GM12878 (cell line): ENCODE measurements around the gene CELF2. TPM values are rescaled to one million over a fixed set of nuclear protein-coding genes. Genes with fewer than 3 reads are reported as not detected.

ENCODE experiments used
- ATF7 ChIP-seq: fragments of 450-650 bp; IDR thresholded peaks from 2 replicates; pipeline ENCODE4 v1.6.1; 2016; ENCODE audit warnings: low read depth, mild to moderate bottlenecking
- BMI1 ChIP-seq: fragments of 450-650 bp; IDR thresholded peaks from 2 replicates; pipeline ENCODE4 v1.6.1; 2016; ENCODE audit warnings: mild to moderate bottlenecking, moderate library complexity, borderline replicate concordance
- BRCA1 ChIP-seq: IDR thresholded peaks from 2 replicates; pipeline ENCODE4 v1.6.1; 2011; ENCODE audit warnings: low read depth, low read length, improper control_type of control experiment
- CEBPB ChIP-seq, 2 experiments: fragments of 150-350 bp in 1 of 2; IDR thresholded peaks; 2 replicates each; pipeline ENCODE4 v1.6.1; 2012 to 2014; ENCODE audit warnings: low read depth in 2 of 2, low read length in 2 of 2, borderline replicate concordance in 1 of 2, inconsistent platforms in 1 of 2
- CHD4 ChIP-seq: fragments of 200-600 bp; sonication (generic); IDR thresholded peaks from 2 replicates; pipeline ENCODE4 v1.6.1; 2016; ENCODE audit warnings: mild to moderate bottlenecking
- CTCF ChIP-seq, 3 experiments: IDR thresholded peaks in 2 of 3; conservative IDR thresholded peaks in 1 of 3; 2 replicates each; pipeline ENCODE4 v1.5.1; 2011; ENCODE audit warnings: low read depth in 3 of 3, low read length in 3 of 3, mild to moderate bottlenecking in 3 of 3, control low read depth in 2 of 3, moderate library complexity in 2 of 3, inconsistent platforms in 1 of 3, mixed read lengths in 1 of 3; ENCODE audit not compliant: control insufficient read depth in 2 of 3, insufficient read depth in 1 of 3; ENCODE audit errors: extremely low read depth in 1 of 3
- EGR1 ChIP-seq, 2 experiments: IDR thresholded peaks; 1 replicate in 1 of 2; 2 replicates in 1 of 2; pipeline ENCODE4 v1.6.1; 2011 to 2012; ENCODE audit warnings: low read depth in 2 of 2, low read length in 2 of 2, borderline replicate concordance in 1 of 2, mild to moderate bottlenecking in 1 of 2, moderate library complexity in 1 of 2
- EP300 ChIP-seq, 2 experiments: fragments of 150-350 bp in 1 of 2; IDR thresholded peaks; 2 replicates each; pipeline ENCODE4 v1.6.1; 2011 to 2012; ENCODE audit warnings: low read depth in 2 of 2, low read length in 2 of 2, borderline replicate concordance in 1 of 2, improper control_type of control experiment in 1 of 2, inconsistent platforms in 1 of 2; ENCODE audit not compliant: control insufficient read depth in 1 of 2
- FOXK2 ChIP-seq: fragments of 450-650 bp; IDR thresholded peaks from 2 replicates; pipeline ENCODE4 v1.6.1; 2017; ENCODE audit warnings: mild to moderate bottlenecking, moderate library complexity
- GATAD2B ChIP-seq: fragments of 450-650 bp; conservative IDR thresholded peaks from 2 replicates; pipeline ENCODE4 v1.6.1; 2017; ENCODE audit warnings: low read depth, mild to moderate bottlenecking, moderate library complexity
- HDAC2 ChIP-seq: fragments of 200-600 bp; sonication (generic); IDR thresholded peaks from 2 replicates; pipeline ENCODE4 v1.6.1; 2017
- HDAC6 ChIP-seq: fragments of 200-600 bp; sonication (generic); IDR thresholded peaks from one replicate; pipeline ENCODE4 v1.8.0; 2017; ENCODE audit warnings: antibody characterized with exemption; ENCODE audit not compliant: unreplicated experiment
- HDGF ChIP-seq: fragments of 450-650 bp; IDR thresholded peaks from 2 replicates; pipeline ENCODE4 v1.6.1; 2016; ENCODE audit warnings: antibody characterized with exemption
- KLF5 ChIP-seq: fragments of 450-650 bp; IDR thresholded peaks from 2 replicates; pipeline ENCODE4 v1.6.1; 2014; ENCODE audit warnings: mild to moderate bottlenecking; ENCODE audit not compliant: partially characterized antibody
- MEF2A ChIP-seq: IDR thresholded peaks from 2 replicates; pipeline ENCODE4 v1.6.1; 2011; ENCODE audit warnings: low read depth, mild to moderate bottlenecking, low read length, moderate library complexity; ENCODE audit not compliant: insufficient read depth
- MYC ChIP-seq: IDR thresholded peaks from 2 replicates; pipeline ENCODE4 v1.6.1; 2011; ENCODE audit warnings: mild to moderate bottlenecking, low read length, moderate library complexity, inconsistent platforms; ENCODE audit not compliant: insufficient read depth, insufficient replicate concordance, insufficient read length, severe bottlenecking
- NFYB ChIP-seq: IDR thresholded peaks from 2 replicates; pipeline ENCODE4 v1.6.1; 2011; ENCODE audit warnings: low read depth, mild to moderate bottlenecking, low read length, improper control_type of control experiment, moderate library complexity; ENCODE audit not compliant: insufficient read depth
- PBX3 ChIP-seq: IDR thresholded peaks from 2 replicates; pipeline ENCODE4 v1.6.1; 2011; ENCODE audit warnings: mild to moderate bottlenecking, low read depth, low read length, moderate library complexity; ENCODE audit not compliant: insufficient replicate concordance
- RAD51 ChIP-seq: fragments of 450-650 bp; IDR thresholded peaks from 2 replicates; pipeline ENCODE4 v1.6.1; 2016; ENCODE audit warnings: moderate library complexity, mild to moderate bottlenecking, inconsistent platforms
- REST ChIP-seq: IDR thresholded peaks from 2 replicates; pipeline ENCODE4 v1.6.1; 2012; ENCODE audit warnings: mild to moderate bottlenecking, low read depth, low read length
- SMAD1 ChIP-seq: fragments of 450-650 bp; IDR thresholded peaks from 2 replicates; pipeline ENCODE4 v1.6.1; 2018; ENCODE audit warnings: mild to moderate bottlenecking, low read depth; ENCODE audit not compliant: partially characterized antibody
- SMARCA5 ChIP-seq: fragments of 450-650 bp; IDR thresholded peaks from 2 replicates; pipeline ENCODE4 v1.6.1; 2017; ENCODE audit warnings: mild to moderate bottlenecking
- TCF3 ChIP-seq: IDR thresholded peaks from 2 replicates; pipeline ENCODE4 v1.6.1; 2012; ENCODE audit warnings: low read depth, mild to moderate bottlenecking, low read length, borderline replicate concordance; ENCODE audit not compliant: insufficient read depth
- ZNF384 ChIP-seq: IDR thresholded peaks from 2 replicates; pipeline ENCODE4 v1.6.1; 2012; ENCODE audit warnings: low read depth, mild to moderate bottlenecking, low read length, improper control_type of control experiment, borderline replicate concordance
- ZZZ3 ChIP-seq: IDR thresholded peaks from 2 replicates; pipeline ENCODE4 v1.6.1; 2011; ENCODE audit warnings: low read depth; ENCODE audit not compliant: control insufficient read depth, insufficient read length
- polyA plus RNA-seq, 11 experiments: library from polyadenylated mRNA; depleted of rRNA in 4 of 11; unstranded in 6 of 11; stranded (reverse) in 5 of 11; fragments of >200 nt; fragmentation: Nextera tagmentation in 4 of 11; fragmentation: Illumina TruSeq in 1 of 11; extraction: Ambion mirVana in 4 of 11; extraction: Trizol in 1 of 11; gene quantifications; 1 replicate in 1 of 11; 2 replicates in 10 of 11; pipeline versions ENCODE4 v1.2.1 to v1.2.3, GENCODE V29; 2011 to 2016; ENCODE audit warnings: inconsistent platforms in 2 of 11, missing spikeins in 2 of 11, low read depth in 1 of 11
- total RNA-seq, 4 experiments: library from RNA; depleted of rRNA in 3 of 4; stranded (reverse); fragments of >200 nt in 3 of 4; fragmentation: Illumina TruSeq in 1 of 4; extraction: Trizol in 1 of 4; gene quantifications; 2 replicates each; pipeline versions ENCODE4 v1.2.1 to v1.2.3, GENCODE V29; 2013 to 2021

Gene CELF2
- total and polyA plus RNA-seq, 10 of the 15 experiments (the other 5 are each of a cell fraction or from before 2014, with no cell fraction given): 20.8 to 129 (median 86.3) TPM

- no peak for TF ChIP-seq MYC
- no peak for TF ChIP-seq KLF5
- TF ChIP-seq CTCF (IDR thresholded peaks at IDR 0.05 in 2 of 3, conservative IDR thresholded peaks at IDR 0.05 in 1 of 3; ENCODE audit: control insufficient read depth in 2 of 3, extremely low read depth in 1 of 3, insufficient read depth in 1 of 3, low read depth in 3 of 3, low read length in 3 of 3): peak in 2 of 3 experiments; percentile 24 to 45; a peak in 3 of 6 replicates
- no peak for TF ChIP-seq SMARCA5
- TF ChIP-seq HDAC6: no peak
- no peak for TF ChIP-seq MEF2A
- peak; percentile 84 for TF ChIP-seq ATF7
- no peak for TF ChIP-seq CEBPB (IDR thresholded peaks at IDR 0.05; ENCODE audit: borderline replicate concordance in 1 of 2, low read depth in 2 of 2, low read length in 2 of 2)
- no peak for TF ChIP-seq REST
- TF ChIP-seq ZNF384: no peak
- TF ChIP-seq EP300 (IDR thresholded peaks at IDR 0.05; ENCODE audit: borderline replicate concordance in 1 of 2, control insufficient read depth in 1 of 2, low read depth in 2 of 2, low read length in 2 of 2): peak; percentile 92 to 94
- no peak for TF ChIP-seq CHD4
- 0 out of 2 replicates have a peak, but pooled peaks have one; percentile 9 for TF ChIP-seq GATAD2B
- TF ChIP-seq ZZZ3: no peak
- TF ChIP-seq BMI1: no peak
- TF ChIP-seq TCF3: no peak
- no peak for TF ChIP-seq NFYB
- TF ChIP-seq HDAC2: no peak
- no peak for TF ChIP-seq BRCA1
- no peak for TF ChIP-seq FOXK2
- no peak for TF ChIP-seq EGR1 (IDR thresholded peaks at IDR 0.05; ENCODE audit: borderline replicate concordance in 1 of 2, low read depth in 2 of 2, low read length in 2 of 2)
- no peak for TF ChIP-seq PBX3
- TF ChIP-seq RAD51: peak; percentile 92
- peak; percentile 66 for TF ChIP-seq SMAD1
- TF ChIP-seq HDGF: 0 out of 2 replicates have a peak, but pooled peaks have one; percentile 26
These were observed 158.2 kb downstream of the CELF2 start (continued) for GRCh38 chr10:11175823-11176243.
